Mammary epithelial cell (primary cell): ENCODE results near the gene TIPARP.

Experiments used
- EZH2 ChIP-seq: IDR thresholded peaks from 2 replicates; pipeline ENCODE4 v1.6.1; 2012; ENCODE audit warnings: low read length, inconsistent platforms, borderline replicate concordance
- TF ChIP-seq, protein P1 (sequence below), 2 donors: IDR thresholded peaks in 1 of 2; conservative IDR thresholded peaks in 1 of 2; 2 replicates each; pipeline ENCODE4 v1.5.1; 2011 to 2012; ENCODE audit warnings: inconsistent platforms in 2 of 2, low read length in 2 of 2, mild to moderate bottlenecking in 2 of 2, control low read depth in 1 of 2, low read depth in 1 of 2; ENCODE audit not compliant: insufficient read depth in 1 of 2; ENCODE audit errors: extremely low read depth in 1 of 2

DNA sequence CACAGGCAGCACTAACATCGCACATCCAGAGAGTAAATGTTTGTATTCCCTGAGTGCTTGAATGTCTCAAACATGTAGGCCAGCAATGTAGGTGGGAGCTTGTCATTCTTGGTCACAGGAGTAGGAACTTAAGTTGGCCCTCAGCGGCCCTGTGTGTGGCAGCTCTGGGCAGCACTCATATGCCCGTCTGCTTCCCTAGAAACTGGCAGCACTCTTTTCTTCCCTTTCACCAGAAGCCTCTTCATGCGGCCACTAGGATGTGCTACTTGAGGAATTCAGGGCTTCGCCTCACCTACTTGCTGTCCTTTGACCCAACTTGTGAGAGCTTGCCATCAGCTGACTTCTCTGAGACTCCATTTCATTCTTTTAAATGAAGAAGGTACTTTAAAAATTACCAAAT, 69.5 kb downstream of the TIPARP start:
- no peak for TF ChIP-seq EZH2
- TF ChIP-seq, protein P1, sequence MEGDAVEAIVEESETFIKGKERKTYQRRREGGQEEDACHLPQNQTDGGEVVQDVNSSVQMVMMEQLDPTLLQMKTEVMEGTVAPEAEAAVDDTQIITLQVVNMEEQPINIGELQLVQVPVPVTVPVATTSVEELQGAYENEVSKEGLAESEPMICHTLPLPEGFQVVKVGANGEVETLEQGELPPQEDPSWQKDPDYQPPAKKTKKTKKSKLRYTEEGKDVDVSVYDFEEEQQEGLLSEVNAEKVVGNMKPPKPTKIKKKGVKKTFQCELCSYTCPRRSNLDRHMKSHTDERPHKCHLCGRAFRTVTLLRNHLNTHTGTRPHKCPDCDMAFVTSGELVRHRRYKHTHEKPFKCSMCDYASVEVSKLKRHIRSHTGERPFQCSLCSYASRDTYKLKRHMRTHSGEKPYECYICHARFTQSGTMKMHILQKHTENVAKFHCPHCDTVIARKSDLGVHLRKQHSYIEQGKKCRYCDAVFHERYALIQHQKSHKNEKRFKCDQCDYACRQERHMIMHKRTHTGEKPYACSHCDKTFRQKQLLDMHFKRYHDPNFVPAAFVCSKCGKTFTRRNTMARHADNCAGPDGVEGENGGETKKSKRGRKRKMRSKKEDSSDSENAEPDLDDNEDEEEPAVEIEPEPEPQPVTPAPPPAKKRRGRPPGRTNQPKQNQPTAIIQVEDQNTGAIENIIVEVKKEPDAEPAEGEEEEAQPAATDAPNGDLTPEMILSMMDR (conservative IDR thresholded peaks at IDR 0.05 in 1 of 2, IDR thresholded peaks at IDR 0.05 in 1 of 2; ENCODE audit: extremely low read depth in 1 of 2, insufficient read depth in 1 of 2, low read depth in 1 of 2, low read length in 2 of 2), result no peak
